ENCODE measurements around the gene SLC2A1. TPM values are rescaled to one million over a fixed set of nuclear protein-coding genes. Genes with fewer than 3 reads are reported as not detected.
"Not testable (repeated sequence)": the region's sequence is repeated elsewhere in the genome, so short reads cannot be mapped to it uniquely, and the experiment has no call there.

The SLC2A1 gene
- total and polyA plus RNA-seq, 2 of the 13 experiments (the other 11 are each of a cell fraction or from before 2014, with no cell fraction given) = 125 to 423 TPM

- BruUV-seq (replicated peaks); H3K9me3 ChIP-seq (ENCODE audit: low read length); H3K79me2 ChIP-seq (ENCODE audit: insufficient read depth, low read length); CTCF ChIA-PET (ENCODE audit: low intra/inter-chr PET ratio, low total read pairs); FAIRE-seq; H4K20me1 ChIP-seq (ENCODE audit: insufficient read depth, low read length); H3K4me2 ChIP-seq (ENCODE audit: low read depth, low read length); H3K27ac ChIP-seq (ENCODE audit: extremely low read length, insufficient read depth, low read length); H3K9ac ChIP-seq (ENCODE audit: insufficient read depth, low read depth, low read length); intact Hi-C loops (cut with micrococcal nuclease; ENCODE audit: unreplicated experiment); H2AFZ ChIP-seq (ENCODE audit: low read length); DNase-seq (ENCODE audit: low spot score); H3K4me1 ChIP-seq (ENCODE audit: insufficient read depth, low read length); ATAC-seq; H3K4me3 ChIP-seq (replicated peaks in 1 of 3; ENCODE audit: insufficient read depth in 1 of 3, low read depth in 2 of 3, low read length in 3 of 3); H3K36me3 ChIP-seq (replicated peaks in 1 of 2; ENCODE audit: control insufficient read depth in 1 of 2, insufficient read depth in 2 of 2, low read length in 2 of 2); POLR2A ChIA-PET: not testable (repeated sequence)
- in situ Hi-C loops (cut with HindIII; ENCODE audit: extremely low pct_ligation_motif_present, low pct_unique_long_range_greater_than_20kb) = loop anchor here (5.0 to 25.0 kb wide), 3 partner anchors 53 to 512 kb away; partner anchors contain the start of gene ZNF691
- peaks cover 2 to 12% of the 10 kb centered on the region in 2 experiments; a peak in 2 of 5 replicates for H3K27me3 ChIP-seq (ENCODE audit: control insufficient read depth in 1 of 2, insufficient read depth in 2 of 2, low read length in 2 of 2)
- 13% methylated on average over 3 of the region's 4 CpGs for WGBS (ENCODE audit: low lambda C conversion rate)
Measured at GRCh38 chr1:42899960-42900359, 58.7 kb downstream of the SLC2A1 start.

GRCh38 chr1:42891465-42892138 is 67.1 kb downstream of the SLC2A1 start:
- Histone ChIP-seq H3K4me1 (ENCODE audit: insufficient read depth, low read length) (no peaks in the 10 kb centered on the region), H3K4me2 (ENCODE audit: low read depth, low read length) (no peak overlapping the region), H3K9me3 (ENCODE audit: low read length) (no peaks in the 10 kb centered on the region), H3K27ac (ENCODE audit: extremely low read length, insufficient read depth, low read length) (no peak overlapping the region), H4K20me1 (ENCODE audit: insufficient read depth, low read length) (no peaks in the 10 kb centered on the region), H2AFZ (ENCODE audit: low read length) (no peak overlapping the region), H3K79me2 (ENCODE audit: insufficient read depth, low read length) (no peaks in the 10 kb centered on the region), H3K4me3 (replicated peaks in 1 of 3; ENCODE audit: insufficient read depth in 1 of 3, low read depth in 2 of 3, low read length in 3 of 3) (no peak overlapping the region), H3K36me3 (replicated peaks in 1 of 2; ENCODE audit: control insufficient read depth in 1 of 2, insufficient read depth in 2 of 2, low read length in 2 of 2) (no peaks in the 10 kb centered on the region), H3K27me3 (ENCODE audit: control insufficient read depth in 1 of 2, insufficient read depth in 2 of 2, low read length in 2 of 2) (peaks cover 5% of the 10 kb centered on the region in 2 experiments; a peak in 3 of 5 replicates), H3K9ac (ENCODE audit: insufficient read depth, low read depth, low read length) (no peak overlapping the region)
- intact Hi-C loops (cut with micrococcal nuclease; ENCODE audit: unreplicated experiment) (no loop called here), in situ Hi-C loops (cut with HindIII; ENCODE audit: extremely low pct_ligation_motif_present, low pct_unique_long_range_greater_than_20kb) (no loop called here)
- ATAC-seq (no peak), FAIRE-seq (no peak), DNase-seq (ENCODE audit: low spot score) (no peak)
- ChIA-PET POLR2A (no interaction called here), CTCF (ENCODE audit: low intra/inter-chr PET ratio, low total read pairs) (no interaction called here)
- no TSS peak for BruUV-seq (replicated peaks)
- 42% methylated on average over 5 of the region's 5 CpGs for WGBS (ENCODE audit: low lambda C conversion rate)
- TF ChIP-seq ZFP1 (CRISPR knock-in tag; IDR thresholded peaks at IDR 0.05) (no peak), GRHL1 (CRISPR knock-in tag; conservative IDR thresholded peaks at IDR 0.05) (no peak), PPARG (CRISPR knock-in tag; conservative IDR thresholded peaks at IDR 0.05) (no peak), POLR2A (IDR thresholded peaks at IDR 0.05; ENCODE audit: insufficient read depth in 1 of 2, low read depth in 2 of 2, low read length in 2 of 2) (no peak), ZNF646 (CRISPR knock-in tag; IDR thresholded peaks at IDR 0.05) (no peak), HNRNPH1 (optimal IDR thresholded peaks at IDR 0.05; ENCODE audit: low read depth, low read length) (no peak), ZNF296 (CRISPR knock-in tag; conservative IDR thresholded peaks at IDR 0.05) (no peak), ZNF101 (CRISPR knock-in tag; IDR thresholded peaks at IDR 0.05; ENCODE audit: borderline replicate concordance, low read depth) (no peak), XBP1 (CRISPR knock-in tag; IDR thresholded peaks at IDR 0.05) (no peak), ZNF556 (CRISPR knock-in tag; IDR thresholded peaks at IDR 0.05; ENCODE audit: borderline replicate concordance) (no peak), SMARCE1 (IDR thresholded peaks at IDR 0.05; ENCODE audit: borderline replicate concordance) (no peak)
